ENCODE results near the gene FBXO42. TPM values are rescaled to one million over a fixed set of nuclear protein-coding genes. Genes with fewer than 3 reads are reported as not detected.
"Not testable (repeated sequence)": the region's sequence is repeated elsewhere in the genome, so short reads cannot be mapped to it uniquely, and the experiment has no call there.

FBXO42 gene
- total RNA-seq, 2 experiments from 2014 or later: 14.6 to 17.7 TPM

DNA sequence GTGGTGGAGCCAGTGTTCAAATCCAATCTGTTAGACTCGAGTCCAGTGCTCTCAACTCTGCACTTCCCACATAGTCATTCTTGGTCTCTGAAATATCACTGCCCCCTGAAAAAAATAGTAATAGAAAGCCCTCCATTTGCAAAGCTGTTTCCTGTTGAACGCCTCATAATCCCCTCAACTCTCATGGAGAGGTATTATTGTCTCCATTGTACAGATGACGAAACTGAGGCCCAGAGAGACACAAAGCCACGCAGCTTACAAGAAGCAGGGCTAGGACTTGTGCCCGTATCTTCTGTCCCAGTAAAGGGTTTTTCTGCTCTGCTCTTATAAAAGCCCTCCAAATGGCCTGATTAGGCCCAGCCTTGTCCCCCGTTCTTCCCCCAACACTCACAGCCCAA lies 133.6 kb downstream of the FBXO42 start:
- Mint-ChIP-seq H3K36me3 (no peaks in the 10 kb centered on the region), H3K4me3 (no peak overlapping the region), H3K4me1 (peaks cover 10% of the 10 kb centered on the region), H3K27me3 (peaks cover 5% of the 10 kb centered on the region), H3K9me3 (no peaks in the 10 kb centered on the region), H3K27ac (no peak overlapping the region)
- DNase-seq: no peak

DNA sequence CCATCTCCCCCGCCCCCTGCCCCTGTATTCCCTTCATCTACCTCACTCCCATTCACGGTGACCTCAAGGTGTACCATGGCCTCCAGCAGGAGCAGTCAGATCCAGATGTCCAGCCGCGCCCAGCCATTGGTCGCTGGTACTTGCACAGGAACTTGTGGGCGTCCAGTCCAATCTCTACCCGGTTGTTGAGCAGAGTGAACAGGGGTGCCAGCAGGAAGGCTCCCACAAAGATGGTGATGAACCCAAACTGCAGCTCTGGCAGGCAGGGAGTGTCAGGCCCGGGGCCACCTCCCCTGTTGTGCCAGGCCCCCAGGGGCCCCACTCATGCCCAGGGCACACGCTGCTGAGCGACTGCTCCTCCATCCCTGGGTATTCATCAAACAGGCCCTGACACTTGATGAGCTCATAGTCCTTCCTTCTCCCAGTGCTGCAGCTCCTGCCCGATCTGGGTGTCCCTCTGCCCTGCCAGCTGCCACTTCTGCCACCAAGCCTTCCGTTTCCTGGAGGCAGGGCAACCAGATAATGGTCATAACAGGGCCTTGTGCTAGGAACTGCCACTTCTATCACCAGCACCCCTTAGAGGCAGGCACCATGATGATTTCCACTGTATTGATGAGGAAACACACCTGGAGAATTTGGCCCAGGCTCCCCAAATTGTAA lies 134.1 kb downstream of the FBXO42 start:
- no peak for DNase-seq
- Mint-ChIP-seq H3K9me3 (no peaks in the 10 kb centered on the region), H3K4me1 (peaks cover 10% of the 10 kb centered on the region), H3K4me3 (peak overlapping the region; percentile 15), H3K27me3 (peaks cover 5% of the 10 kb centered on the region), H3K27ac (no peak overlapping the region), H3K36me3 (no peaks in the 10 kb centered on the region)

DNA sequence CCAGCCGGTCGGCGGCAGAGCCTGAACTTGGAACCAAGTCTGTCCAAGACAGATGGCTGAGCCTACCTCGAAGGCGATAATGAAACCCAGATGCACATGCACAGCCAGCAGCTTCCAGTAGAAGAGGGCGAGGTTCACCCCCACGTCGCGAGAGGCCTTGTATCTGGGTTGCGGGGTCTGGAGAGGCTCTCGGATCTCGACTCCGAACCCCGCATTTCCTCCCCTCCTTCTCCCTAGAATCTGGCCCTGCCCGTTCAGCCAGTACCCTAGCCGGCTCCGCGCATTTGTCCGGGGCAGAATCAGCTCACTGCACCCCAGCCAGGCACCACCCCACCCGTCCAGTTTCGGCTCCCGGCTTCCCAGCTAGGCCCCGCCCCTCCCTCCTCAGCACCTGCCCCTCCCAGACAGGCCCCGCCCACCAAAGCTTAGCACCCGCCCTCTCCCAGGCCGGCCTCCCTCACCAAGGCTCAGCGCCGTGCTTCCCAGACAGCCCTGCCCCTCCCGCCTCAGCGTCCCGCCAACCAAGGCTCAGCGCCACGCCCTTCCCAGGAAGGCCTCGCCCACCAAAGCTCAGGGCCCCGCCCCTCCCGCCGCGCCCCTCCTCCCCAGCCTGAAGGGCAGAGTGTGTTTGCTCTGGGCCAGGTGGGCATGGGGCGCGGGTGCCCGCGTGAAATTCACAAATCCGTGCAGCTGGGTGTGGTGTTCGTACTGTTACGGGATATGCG lies 135.1 kb downstream of the FBXO42 start:
- Mint-ChIP-seq H3K9me3 (no peaks in the 10 kb centered on the region), H3K4me1 (peaks cover 10% of the 10 kb centered on the region), H3K27me3 (peaks cover 5% of the 10 kb centered on the region), H3K36me3 (no peaks in the 10 kb centered on the region), H3K4me3 (peak overlapping the region; percentile 76), H3K27ac (no peak overlapping the region)
- DNase-seq: peak; percentile 93

DNA sequence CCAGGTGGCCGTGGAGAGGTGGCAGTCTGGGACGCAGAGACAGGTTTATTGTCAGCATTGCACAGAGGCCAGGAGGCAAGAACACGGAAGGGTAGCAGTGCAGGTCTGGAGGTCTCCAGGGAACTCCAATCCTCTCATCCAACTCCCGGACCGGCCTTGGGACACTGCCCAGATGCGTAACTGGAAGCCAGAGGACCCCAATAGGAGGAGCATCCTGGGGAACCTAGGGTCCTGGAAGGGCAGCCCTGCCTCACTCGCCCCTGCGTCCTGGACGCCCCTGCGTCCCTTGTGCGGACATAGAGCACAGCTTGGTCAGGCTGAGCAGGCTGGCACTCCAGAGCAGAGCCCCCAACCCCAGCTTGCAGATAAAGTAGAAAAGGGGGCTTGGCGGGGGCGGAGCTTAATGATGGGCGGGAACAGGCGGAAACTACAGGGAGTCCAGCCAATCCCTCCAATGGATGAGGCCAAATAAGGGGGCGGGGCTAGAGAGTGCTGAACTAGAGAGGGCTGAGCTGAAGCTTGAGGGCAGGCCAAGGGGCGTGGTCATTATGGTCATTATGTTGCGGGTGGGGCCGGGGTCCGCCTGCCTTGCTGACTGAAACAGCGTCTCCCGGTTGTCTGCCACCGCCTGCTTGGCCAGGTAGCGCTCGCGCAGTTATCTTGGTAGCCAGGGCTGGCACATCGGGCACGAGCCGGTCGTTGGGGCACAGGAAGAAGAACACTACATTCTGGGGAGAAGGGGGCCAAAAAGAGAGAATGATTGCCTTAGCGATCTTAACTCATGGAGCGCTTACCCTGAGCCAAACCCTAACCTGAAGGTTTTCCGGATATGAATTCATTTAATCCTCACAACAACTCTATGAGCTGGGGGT lies 136.2 kb downstream of the FBXO42 start:
- Mint-ChIP-seq H3K27ac (no peak overlapping the region), H3K27me3 (peaks cover 5% of the 10 kb centered on the region), H3K4me3 (peak overlapping the region; percentile 76), H3K36me3 (no peaks in the 10 kb centered on the region), H3K9me3 (no peaks in the 10 kb centered on the region), H3K4me1 (peaks cover 10% of the 10 kb centered on the region)
- peak; percentile 68 for DNase-seq

DNA sequence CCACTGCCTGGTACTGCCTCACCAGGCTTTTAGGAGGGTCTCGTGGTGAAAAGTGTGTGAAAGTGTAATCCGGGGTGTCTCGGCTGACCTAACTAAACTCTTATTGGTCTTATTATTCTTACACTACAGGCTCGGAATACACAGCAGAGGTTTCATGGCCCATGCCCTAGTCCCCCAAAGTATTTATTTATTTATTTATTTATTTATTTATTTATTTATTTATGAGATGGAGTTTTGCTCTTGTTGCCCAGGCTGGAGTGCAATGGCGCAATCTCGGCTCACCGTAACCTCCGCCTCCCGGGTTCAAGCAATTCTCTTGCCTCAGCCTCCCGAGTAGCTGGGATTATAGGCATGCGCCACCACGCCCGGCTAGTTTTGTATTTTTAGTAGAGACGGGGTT lies 137.0 kb downstream of the FBXO42 start:
- not testable (repeated sequence) for DNase-seq, H3K27ac Mint-ChIP-seq, H3K4me3 Mint-ChIP-seq, H3K36me3 Mint-ChIP-seq, H3K27me3 Mint-ChIP-seq, H3K9me3 Mint-ChIP-seq
- H3K4me1 Mint-ChIP-seq: peaks cover 10% of the 10 kb centered on the region

DNA sequence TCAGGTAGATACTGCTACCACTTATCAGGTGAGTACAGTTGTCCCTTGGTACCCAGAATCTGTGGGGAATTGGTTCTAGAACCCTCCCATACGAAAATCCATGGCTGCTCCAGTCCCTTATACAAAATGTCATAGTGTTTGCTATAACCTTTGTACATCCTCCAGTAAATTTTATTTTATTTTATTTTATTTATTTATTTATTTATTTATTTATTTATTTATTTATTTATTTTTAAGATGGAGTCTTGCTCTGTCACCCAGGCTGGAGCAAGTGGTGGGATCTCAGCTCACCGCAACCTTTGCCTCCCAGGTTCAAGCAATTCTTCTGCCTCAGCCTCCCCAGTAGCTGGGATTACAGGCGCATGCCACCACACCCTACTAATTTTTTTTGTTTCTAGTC lies 138.7 kb downstream of the FBXO42 start:
- not testable (repeated sequence) for H3K4me3 Mint-ChIP-seq

DNA sequence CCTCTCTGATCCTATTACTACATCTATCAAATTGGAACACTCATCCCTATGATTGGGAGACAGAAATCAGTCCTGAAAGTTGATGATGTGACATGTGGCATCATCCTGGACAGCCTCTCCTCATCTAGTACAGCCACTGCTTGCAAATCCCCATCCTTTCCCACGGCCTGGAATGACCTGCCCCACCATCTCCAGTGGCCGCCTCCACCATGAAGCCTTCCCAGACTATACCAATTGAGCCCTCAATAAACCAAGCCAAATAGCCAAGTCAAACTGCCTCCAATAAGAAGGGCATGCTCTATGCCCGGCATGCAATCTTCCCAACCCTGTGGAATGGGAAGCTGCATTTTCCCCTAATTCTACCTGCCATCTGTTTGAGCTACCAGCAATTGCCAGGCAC lies 139.3 kb downstream of the FBXO42 start:
- Mint-ChIP-seq H3K27ac (no peak overlapping the region), H3K27me3 (peaks cover 5% of the 10 kb centered on the region), H3K36me3 (no peaks in the 10 kb centered on the region), H3K9me3 (no peaks in the 10 kb centered on the region), H3K4me1 (peaks cover 8% of the 10 kb centered on the region), H3K4me3 (no peak overlapping the region)
- no peak for DNase-seq

More for the DNA sequence above, 138.7 kb downstream of the FBXO42 start:
- not testable (repeated sequence) for H3K9me3 Mint-ChIP-seq, H3K36me3 Mint-ChIP-seq, H3K27ac Mint-ChIP-seq, H3K27me3 Mint-ChIP-seq, DNase-seq
- H3K4me1 Mint-ChIP-seq: peaks cover 10% of the 10 kb centered on the region

DNA sequence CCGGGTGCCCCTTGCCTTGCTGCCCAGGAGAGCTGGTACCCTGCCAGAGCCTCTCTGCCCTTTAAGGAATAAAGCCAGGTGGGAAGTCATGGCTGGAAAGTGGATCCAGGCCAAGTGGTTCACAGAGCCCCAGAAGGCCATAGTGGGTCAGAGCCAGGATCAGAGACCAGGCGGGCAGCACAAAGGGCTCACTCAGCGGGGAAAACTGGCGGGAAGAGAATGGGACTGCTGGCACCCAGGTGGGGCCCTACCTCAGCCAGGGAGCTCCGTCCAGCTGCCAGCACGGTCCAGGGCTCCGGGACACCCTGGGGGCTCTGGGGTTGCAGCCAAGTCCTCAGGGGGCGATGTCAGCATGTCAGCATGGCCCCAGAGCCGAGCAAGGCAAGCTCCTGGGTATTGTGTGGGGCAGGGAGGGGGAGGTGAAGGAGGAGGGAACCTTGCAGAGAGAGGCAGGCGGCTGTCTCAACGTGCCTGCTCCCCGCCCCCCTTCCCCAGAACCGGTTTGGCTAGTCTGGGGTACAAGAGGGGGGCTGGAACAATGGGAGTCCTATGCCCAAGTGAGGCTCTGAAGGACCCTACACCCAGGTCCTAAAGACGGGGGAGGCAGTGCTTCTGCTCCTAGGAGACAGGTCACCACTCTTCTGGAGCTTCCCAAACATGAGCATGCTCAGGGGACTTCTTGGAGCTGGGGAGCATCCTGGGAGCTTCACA lies 139.9 kb downstream of the FBXO42 start, which contains the start of gene ARHGEF19:
TSS of gene ARHGEF19 (minus strand) at position 402 of the 711 bp plus-strand sequence. CDS start 3,598 bp downstream, outside the sequence.
- no peaks in the 10 kb centered on the region for H3K9me3 Mint-ChIP-seq
- H3K27ac Mint-ChIP-seq: no peak within 1 kb of the TSS
- peaks cover 8% of the 10 kb centered on the region for H3K4me1 Mint-ChIP-seq
- H3K27me3 Mint-ChIP-seq: peaks cover 5% of the 10 kb centered on the region
- no peaks in the 10 kb centered on the region for H3K36me3 Mint-ChIP-seq
- H3K4me3 Mint-ChIP-seq: no peak within 1 kb of the TSS
- no peak for DNase-seq

DNA sequence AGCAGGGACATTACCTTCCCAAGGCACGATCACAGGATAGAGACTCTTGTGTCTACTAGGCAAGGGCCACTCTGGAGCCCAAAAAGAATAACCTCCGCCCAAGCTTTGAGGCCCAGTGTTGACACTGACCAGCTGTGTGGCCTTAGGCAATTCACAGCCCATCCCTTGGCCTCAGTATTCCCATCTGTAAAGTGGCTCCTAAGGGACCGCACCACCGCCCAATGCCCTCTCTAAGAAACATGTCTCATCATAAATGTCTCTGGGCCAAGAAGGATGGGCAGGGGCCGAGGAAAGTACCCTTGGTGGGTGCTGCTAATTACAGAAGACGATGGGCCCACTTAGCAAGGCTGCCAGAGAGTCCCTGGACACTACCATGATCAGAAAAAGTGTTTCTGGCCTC lies 140.5 kb downstream of the FBXO42 start:
- Mint-ChIP-seq H3K9me3 (no peaks in the 10 kb centered on the region), H3K4me3 (no peak overlapping the region), H3K4me1 (peaks cover 11% of the 10 kb centered on the region), H3K36me3 (no peaks in the 10 kb centered on the region), H3K27me3 (peaks cover 5% of the 10 kb centered on the region), H3K27ac (no peak overlapping the region)
- no peak for DNase-seq

DNA sequence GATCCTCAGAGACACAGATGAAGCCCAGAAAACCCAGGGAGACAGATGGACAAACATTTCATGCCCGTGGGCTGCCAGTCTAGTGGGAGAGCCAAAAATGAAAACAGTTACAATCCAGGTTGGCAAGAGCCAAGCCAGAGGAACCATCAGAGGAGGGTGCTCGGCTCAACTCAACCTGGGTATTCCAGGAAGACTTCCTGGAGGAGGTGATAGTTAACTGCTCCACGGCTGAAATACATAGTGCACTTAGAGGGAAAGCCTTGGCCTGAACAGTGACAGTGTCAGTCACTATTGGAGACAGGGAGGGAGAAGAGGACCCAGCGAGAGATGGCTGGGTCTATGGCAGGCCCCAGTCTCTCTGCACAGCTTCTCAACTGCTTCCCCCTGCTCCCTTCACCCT lies 141.7 kb downstream of the FBXO42 start:
- no peaks in the 10 kb centered on the region for H3K27me3 Mint-ChIP-seq
- no peak overlapping the region for H3K27ac Mint-ChIP-seq

DNA sequence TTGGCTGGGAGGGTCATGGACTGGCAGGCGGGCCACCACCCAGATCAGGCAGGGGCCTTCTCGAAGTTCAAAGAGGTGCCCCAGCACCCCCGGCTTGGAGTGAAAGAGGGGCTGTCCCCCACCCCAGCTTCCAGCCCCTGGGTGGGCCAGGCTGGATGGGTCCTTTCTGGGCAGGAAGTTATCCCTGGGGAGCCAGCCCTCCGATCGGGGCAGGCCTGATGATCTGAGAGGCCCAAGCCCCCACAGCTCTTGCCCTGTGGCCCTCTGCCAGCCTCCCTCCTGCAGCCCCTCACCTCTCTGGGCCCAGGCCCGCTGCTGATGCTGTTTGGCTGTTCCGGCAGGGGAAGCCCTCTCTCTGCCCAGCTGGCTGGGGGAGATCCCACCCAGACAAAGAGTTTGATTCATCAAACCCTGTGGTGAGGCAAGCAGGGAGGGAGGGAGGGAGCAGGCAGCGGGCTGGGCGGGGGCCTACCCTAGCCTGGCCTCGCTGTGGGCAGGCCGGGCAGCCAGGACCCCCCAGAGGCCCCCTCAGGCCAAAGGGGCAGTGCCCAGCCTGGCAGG lies 142.4 kb downstream of the FBXO42 start:
- Mint-ChIP-seq H3K36me3 (no peaks in the 10 kb centered on the region), H3K27ac (no peak overlapping the region)

More for the DNA sequence above, 141.7 kb downstream of the FBXO42 start:
- H3K36me3 Mint-ChIP-seq: no peaks in the 10 kb centered on the region
- H3K4me1 Mint-ChIP-seq: peaks cover 3% of the 10 kb centered on the region
- H3K4me3 Mint-ChIP-seq: no peak overlapping the region
- no peaks in the 10 kb centered on the region for H3K9me3 Mint-ChIP-seq
- DNase-seq: no peak

DNA sequence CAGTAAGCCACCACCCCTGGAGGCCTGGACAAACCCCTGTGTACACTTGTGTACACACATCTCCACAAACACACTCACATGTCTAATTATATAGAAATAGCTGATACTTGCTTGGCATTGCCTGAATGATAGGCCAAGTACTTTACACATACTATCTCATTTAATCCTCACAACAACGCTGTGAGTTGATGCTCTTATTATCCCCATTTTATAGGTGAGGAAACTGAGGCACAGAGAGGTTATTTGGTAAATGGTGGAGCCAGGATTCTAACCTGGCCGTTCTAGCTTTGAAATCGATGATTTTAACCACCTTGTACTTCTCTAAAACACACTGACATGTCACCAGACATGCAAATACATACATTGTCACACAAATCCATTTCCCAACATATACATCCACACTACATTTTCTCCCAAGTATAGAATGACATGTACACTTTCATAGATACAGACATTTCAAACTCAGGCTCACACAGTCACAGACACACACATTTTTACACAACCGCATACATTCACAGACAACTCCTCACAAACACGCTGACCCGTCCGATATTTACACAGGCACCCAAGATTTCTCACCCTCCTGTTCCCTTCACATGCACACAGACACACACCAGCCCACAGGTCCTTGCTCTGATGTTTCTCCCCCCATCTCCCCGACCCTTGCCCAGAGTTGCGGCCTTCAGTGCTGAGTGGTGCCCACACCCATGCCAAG lies 143.0 kb downstream of the FBXO42 start:
- Mint-ChIP-seq H3K4me3 (no peak overlapping the region), H3K27ac (no peak overlapping the region), H3K9me3 (no peaks in the 10 kb centered on the region), H3K4me1 (peaks cover 3% of the 10 kb centered on the region), H3K36me3 (peaks cover 2% of the 10 kb centered on the region), H3K27me3 (no peaks in the 10 kb centered on the region)
- DNase-seq: no peak

More for the DNA sequence above, 142.4 kb downstream of the FBXO42 start:
- Mint-ChIP-seq H3K27me3 (no peaks in the 10 kb centered on the region), H3K4me3 (no peak overlapping the region), H3K9me3 (no peaks in the 10 kb centered on the region), H3K4me1 (peaks cover 3% of the 10 kb centered on the region)
- no peak for DNase-seq

DNA sequence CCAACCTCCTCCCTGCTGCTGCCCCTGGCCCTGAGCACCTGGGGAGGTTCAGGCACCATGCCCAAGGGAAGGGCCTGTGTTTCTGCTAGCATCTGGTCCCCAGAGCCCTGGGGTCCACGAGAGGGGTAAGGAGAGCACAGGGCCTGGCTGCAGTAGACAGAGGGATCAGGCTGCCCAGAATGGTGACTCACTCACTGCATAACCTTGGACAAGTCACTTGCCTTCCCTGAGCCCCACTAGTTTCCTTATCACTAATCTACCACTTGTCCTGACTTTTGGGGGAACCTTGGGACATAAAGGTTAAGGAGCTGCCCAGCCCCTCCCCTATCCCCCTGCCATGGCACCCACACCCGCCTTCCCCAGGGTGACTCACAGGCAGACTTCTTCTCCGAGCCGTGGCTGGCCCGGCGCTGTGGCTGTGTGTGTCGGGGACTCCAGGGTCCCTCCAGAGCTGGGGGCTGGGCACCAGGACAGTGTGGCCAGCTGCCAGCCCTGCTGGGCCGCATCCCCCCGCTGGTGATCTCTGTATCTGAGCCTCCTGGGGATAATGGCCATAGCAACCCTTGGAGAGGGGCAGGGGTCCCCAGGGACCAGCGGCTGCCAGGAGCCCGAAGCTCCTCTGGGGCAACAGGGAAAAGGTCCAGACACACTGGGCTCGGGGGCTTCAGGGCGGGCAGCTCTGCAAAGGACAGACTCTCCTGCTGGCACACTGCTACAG lies 143.9 kb downstream of the FBXO42 start:
- no peak overlapping the region for H3K4me3 Mint-ChIP-seq
- H3K36me3 Mint-ChIP-seq: peaks cover 4% of the 10 kb centered on the region
- no peaks in the 10 kb centered on the region for H3K27me3 Mint-ChIP-seq
- H3K4me1 Mint-ChIP-seq: peaks cover 3% of the 10 kb centered on the region
- no peaks in the 10 kb centered on the region for H3K9me3 Mint-ChIP-seq
- no peak for DNase-seq
- H3K27ac Mint-ChIP-seq: no peak overlapping the region
